GM19240 (cell line): Measurements from ENCODE around the gene ADPRHL1.

Experiments used
- DNase-seq: peaks from one replicate; pipeline ENCODE4 v3.0.0; 2011; ENCODE audit warnings: low spot score; ENCODE audit not compliant: insufficient read length

The ADPRHL1 gene

GRCh38 chr13:113433391-113433916 lies 19.8 kb downstream of the ADPRHL1 start:
- DNase-seq = no peak

GRCh38 chr13:113432506-113433270 lies 20.6 kb downstream of the ADPRHL1 start:
- no peak for DNase-seq

- DNase-seq = no peak
Observed at GRCh38 chr13:113431171-113431570, 22.1 kb downstream of the ADPRHL1 start.

- no peak for DNase-seq
Observed at GRCh38 chr13:113430378-113431110, 22.7 kb downstream of the ADPRHL1 start.

GRCh38 chr13:113429608-113429985 lies 23.7 kb downstream of the ADPRHL1 start:
- DNase-seq = no peak

GRCh38 chr13:113428871-113429607 lies 24.2 kb downstream of the ADPRHL1 start:
- no peak for DNase-seq

GRCh38 chr13:113428469-113428865 lies 24.8 kb downstream of the ADPRHL1 start:
- DNase-seq = no peak

- DNase-seq = no peak
Observed at GRCh38 chr13:113427562-113428468, 25.5 kb downstream of the ADPRHL1 start.

GRCh38 chr13:113426591-113426986 lies 26.7 kb downstream of the ADPRHL1 start:
- no peak for DNase-seq

GRCh38 chr13:113425941-113426590 lies 27.2 kb downstream of the ADPRHL1 start:
- no peak for DNase-seq

GRCh38 chr13:113423520-113424163 lies 29.6 kb downstream of the ADPRHL1 start:
- DNase-seq = no peak

GRCh38 chr13:113422807-113423519 lies 30.3 kb downstream of the ADPRHL1 start:
- DNase-seq = no peak

- no peak for DNase-seq
Observed at GRCh38 chr13:113421673-113422270, 31.5 kb downstream of the ADPRHL1 start.

- no peak for DNase-seq
Observed at GRCh38 chr13:113420833-113421600, 32.3 kb downstream of the ADPRHL1 start.

- no peak for DNase-seq
Observed at GRCh38 chr13:113420232-113420631, 33.1 kb downstream of the ADPRHL1 start.

GRCh38 chr13:113419531-113420193 lies 33.6 kb downstream of the ADPRHL1 start:
- no peak for DNase-seq

- no peak for DNase-seq
Observed at GRCh38 chr13:113418722-113419049, 34.6 kb downstream of the ADPRHL1 start.
